SH-SY5Y (cell line): ENCODE measurements around the gene LRTM2.

Experiments
- GATA2 ChIP-seq: IDR thresholded peaks from 2 replicates; pipeline ENCODE4 v1.6.1; 2011; ENCODE audit warnings: mild to moderate bottlenecking, low read depth, low read length
- GATA3 ChIP-seq: IDR thresholded peaks from 2 replicates; pipeline ENCODE4 v1.6.1; 2011; ENCODE audit warnings: low read depth, mild to moderate bottlenecking, low read length, moderate library complexity

LRTM2 gene

DNA sequence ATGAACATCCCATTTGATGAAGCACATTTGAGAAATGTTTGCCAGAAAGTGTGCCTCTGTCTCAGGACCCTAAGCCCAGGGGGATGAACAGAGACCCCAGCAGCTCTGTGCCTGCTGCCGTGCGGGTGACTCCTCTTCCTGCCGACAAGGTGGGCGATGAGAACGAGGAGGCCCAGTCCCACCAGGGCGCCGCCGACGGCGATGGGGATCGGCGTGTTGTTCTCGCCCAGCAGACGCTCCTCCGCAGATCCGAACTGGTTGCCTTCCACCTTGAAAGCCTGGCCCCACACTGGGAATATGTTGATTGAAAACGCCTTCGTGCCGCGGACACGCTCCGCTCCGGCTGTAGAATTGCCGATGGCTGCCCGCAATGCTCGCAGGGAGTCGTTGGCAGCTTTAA, 44.1 kb downstream of the LRTM2 start:
- TF ChIP-seq GATA3, result no peak
- TF ChIP-seq GATA2, result no peak

DNA sequence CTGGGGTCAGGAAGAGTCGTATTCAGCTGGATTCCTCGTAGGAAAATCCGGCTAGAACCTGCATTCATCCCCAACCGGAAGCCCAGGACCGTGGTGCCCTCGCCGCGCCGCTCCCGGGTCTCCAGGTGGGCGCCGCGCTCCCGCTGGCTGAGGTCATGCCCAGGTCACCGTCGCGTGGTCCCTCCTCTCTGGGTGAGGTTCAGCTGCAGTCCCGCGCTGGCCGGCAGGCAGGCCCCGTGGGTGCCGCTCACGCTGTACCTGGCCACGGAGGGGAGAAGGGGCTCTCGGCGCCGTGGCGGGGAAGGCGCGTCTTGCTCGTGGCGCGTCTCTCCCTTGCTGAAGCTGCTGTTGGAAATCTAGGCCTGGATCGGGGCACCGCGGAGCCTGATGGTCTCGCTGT, 44.5 kb downstream of the LRTM2 start:
- TF ChIP-seq GATA3 (no peak), GATA2 (no peak)

DNA sequence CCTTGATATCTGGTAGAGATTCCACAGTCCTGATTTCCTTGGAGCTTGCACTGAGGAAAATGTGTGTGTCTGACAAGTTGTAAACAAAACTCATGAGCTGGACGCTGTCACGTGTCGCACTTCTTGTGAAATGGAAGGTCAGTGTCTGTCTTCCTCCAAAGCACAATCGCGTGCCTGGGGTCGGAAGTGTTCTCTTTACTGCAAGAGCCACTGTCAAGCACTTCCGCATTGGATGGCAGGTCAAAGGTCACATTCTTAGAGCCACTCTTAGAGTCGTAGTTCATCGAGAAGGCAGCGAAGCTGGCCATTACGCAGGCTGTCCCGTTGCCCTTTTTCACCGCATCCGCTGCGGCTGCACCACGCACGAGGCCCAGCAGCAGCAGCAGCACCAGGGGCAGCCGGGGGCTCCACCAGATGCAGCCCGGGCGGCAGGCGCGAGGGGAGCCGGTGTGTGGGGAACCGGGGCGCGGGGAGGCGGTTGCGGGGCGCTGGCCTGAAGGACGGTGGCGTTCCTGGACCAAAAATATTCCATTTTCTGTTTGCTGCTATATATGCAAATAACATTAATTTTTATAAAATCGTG, 45.0 kb downstream of the LRTM2 start:
- TF ChIP-seq GATA3 (no peak), GATA2 (no peak)

DNA sequence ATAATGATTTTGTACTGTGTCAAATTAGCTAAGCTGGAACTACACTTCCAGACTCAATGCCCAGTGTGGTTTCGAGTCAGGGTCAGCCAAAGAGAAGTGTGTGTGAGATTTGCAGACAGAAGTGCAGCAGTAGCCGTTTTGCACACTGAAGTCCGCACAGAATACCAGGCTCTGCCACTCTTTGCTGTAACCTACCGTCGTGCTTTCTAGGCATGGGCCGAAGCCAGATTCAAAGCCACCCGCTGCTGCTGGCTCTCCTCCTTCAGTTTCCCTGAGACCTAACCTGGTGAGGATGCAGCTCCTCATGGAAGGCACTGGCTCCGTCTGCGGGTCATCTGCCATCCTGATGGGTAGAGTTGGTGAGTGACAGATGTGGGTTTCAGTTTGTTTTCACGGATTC, 48.8 kb downstream of the LRTM2 start:
- TF ChIP-seq GATA2 (no peak), GATA3 (no peak)

DNA sequence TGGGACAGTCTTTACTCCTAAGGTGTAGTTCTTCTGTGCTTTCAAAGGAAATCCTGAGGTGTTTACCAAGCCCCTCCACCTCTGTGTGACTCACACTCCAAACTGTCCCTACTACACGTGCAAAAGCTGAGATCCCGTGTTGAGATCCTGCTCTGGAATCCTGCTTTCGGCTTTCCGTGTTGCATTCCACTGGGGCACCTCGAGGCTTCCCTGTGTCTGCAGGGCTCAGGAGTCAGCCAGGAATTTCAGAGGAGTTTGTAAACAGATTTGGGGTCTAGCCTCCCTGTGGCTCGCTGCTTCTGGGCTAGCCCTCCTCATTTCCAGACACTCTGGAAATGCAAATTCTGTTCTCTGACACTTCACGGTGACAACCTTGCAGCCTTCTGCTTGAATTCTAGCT, 49.7 kb downstream of the LRTM2 start:
- TF ChIP-seq GATA2 (no peak), GATA3 (no peak)

DNA sequence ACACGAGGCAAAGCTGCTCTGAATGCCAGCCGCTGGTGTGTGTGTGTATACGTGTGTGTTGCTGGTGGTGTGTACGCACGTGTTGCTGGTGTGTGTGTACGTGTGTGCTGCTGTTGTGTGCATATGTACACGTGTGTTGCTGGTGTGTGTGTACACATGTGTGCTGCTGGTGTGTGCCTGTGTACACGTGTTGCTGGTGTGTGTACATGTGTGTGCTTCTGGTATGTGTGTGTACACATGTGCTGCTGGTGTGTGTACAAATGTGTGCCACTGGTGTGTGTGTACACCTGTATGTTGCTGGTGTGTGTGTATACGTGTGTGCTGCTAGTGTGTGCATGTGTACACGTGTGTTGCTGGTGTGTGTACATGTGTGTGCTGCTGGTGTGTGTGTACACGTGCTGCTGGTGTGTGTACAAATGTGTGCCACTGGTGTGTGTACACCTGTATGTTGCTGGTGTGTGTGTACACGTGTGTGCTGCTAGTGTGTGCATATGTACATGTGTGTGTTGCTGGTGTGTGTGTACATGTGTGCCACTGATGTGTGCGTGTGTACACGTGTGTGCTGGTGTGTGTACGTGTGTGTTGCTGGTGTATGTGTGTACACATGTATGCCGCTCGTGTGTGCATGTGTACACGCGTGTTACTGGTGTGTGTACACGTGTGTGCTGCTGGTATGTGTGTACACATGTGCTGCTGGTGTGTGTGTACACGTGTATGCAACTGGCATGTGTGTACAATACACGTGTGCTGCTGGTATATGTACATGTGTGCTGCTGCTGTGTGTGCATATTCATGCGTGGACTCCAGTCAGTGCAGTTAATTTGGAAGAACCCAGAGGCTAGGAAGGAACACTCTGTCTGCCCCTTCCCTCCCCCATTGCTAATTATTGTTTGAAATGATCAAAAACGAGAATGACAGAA, 50.9 kb downstream of the LRTM2 start:
- TF ChIP-seq GATA3 (no peak), GATA2 (no peak)

DNA sequence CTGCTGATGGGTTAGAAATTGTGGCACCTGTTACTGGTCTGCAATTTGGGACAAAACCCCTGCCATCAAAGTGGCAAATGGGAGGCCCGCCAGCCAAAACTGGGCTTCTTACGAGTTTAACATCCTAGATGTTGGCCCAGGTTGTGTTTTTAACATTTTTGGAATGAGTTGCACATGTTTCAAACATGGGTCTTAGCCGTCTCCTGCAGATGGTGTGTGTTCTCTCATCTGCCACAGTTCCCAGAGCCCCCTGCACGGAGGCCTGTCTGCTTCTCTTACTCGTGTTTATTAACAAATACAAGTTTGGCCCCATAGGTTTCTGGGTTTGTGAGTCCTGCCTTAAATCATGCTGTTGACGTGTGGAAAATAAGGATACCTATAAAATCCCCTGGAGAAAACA, 51.6 kb downstream of the LRTM2 start:
- TF ChIP-seq GATA2 (no peak), GATA3 (no peak)

DNA sequence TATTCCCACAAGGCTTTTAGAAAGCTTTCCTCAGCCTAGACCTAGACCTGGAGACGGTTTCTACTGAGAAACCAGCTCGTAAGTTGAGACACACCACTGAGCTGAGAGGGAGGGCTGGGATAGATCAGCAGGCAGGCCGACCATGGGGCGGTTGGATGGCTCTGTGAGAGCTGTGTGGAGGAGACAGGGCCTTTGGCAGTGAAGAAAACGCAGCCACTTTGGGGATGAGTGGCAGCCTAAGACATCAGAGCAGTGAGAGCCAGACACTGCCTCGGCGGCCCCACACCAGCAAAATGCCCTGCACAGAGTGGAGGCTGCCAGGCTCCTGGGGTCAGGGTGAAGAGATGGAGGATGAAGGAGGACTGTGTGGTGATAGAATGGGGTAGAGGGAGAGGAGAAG, 52.1 kb downstream of the LRTM2 start:
- TF ChIP-seq GATA3 (no peak), GATA2 (no peak)

DNA sequence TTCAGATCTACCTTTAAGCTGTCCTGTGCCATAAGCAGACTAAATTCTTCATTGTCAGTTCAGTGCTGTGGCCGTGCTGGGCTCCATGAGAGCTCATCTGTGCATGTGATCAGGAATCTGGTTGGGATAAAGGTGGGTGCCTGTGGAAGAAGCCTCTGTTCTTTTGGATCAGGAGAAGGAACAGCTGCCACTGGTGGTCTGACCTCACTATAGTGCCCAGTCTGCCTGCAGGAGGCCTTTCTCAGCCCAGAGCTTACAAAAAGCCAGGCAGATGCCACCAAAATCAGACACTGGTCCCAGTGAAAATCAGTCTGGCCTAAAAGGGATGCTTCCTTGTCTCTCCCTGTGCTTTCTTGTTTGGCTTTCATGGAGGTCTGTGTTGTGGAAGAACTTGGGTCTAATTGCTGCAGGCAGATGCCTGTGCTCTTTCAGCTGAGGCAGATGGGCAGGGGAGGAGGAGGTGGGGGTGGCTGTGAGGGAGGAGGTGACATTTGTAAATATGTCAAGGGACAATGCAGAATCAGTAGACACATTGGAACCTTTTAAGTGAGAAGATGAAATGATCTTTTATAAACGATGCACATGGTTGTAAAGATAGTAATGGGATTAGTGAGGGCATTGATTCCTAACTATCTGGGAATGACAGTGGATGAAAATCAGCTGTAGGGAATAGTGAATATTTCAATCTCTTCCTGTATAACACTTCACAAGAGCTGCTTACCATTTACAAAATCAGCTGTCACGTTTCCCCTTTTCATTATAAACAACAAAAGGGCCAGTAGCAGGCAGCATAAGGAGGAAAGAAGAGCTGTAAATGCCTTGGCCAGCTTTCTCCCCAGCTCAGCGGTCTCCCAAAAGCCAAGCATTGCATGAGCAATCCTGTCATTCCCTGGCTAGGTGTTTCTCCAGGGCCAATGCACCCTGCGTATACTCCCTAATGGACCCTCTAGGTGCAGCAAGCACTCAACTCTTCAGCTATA, 53.5 kb downstream of the LRTM2 start:
- TF ChIP-seq GATA2, result no peak
- TF ChIP-seq GATA3, result no peak

DNA sequence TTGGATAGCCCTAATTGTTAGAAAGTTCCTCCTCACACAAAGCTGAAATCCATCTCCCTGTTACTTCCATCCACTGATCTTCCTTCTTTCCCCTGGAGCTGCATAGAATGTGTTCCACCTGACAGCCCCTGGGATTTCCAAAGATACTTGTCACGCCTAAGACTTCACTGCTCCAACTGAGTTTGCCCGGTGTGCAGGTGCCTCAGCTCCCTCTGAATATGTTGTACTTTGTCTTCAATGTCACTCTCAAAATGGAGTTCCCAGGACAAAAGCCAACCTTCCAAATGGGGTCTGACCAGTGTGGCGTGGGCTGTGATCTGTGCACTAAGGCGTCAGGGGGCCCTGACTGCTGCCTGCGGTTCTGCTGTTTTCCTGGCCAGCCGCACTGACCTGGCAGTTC, 55.2 kb downstream of the LRTM2 start:
- TF ChIP-seq GATA2, result no peak
- TF ChIP-seq GATA3, result no peak

DNA sequence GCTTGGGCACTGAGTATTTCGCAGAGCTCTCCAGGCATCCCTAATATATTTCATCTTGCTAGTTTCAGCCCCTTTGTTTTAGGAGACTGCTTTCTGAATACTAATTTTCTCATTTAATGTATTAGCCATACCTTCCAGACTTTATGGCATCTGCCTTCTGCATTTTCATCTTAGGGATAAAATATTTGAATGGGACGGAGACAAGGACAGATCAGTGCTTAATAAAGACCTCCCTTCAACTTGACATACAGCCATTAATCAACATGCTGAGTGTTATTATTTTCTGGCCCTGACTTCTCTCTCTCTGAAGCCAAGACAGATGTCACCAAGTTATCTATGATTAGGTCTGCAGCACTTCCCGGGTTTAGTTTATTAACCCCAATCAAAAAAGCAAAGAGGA, 55.7 kb downstream of the LRTM2 start:
- no peak for TF ChIP-seq GATA2

DNA sequence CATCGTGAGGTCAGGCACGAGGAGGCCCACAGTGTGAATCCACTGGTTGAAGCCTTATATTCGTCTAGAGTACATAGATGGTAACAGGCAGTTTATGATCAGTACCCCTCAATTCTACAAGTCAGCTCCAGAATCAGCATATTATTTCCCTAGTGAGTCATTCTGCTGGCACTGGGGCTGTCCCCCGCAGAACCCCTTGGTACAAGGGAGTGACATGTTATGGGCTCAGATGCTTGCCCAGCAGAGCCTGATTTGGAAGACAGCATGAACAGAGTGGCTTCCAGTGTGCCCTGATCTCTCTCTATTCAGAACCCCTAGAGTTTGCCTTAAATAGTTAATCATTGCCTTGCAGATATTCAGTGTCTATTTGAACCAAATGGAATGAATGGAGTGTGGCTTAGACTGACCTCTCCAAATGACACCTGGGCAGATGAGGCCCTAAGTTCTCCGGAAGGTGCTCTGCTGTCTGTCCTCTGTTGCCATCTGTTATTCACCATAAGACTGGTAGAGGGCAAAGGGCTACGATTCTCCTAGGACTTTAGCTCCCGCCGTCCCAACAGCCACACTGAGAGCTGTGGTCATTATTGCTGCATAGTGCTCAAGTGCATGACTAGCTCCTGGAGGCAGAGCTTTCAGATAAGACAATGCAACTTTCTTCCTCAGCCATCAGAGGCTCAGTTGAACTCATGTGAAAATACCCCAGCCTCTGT, 57.0 kb downstream of the LRTM2 start:
- TF ChIP-seq GATA2, result no peak
- no peak for TF ChIP-seq GATA3

DNA sequence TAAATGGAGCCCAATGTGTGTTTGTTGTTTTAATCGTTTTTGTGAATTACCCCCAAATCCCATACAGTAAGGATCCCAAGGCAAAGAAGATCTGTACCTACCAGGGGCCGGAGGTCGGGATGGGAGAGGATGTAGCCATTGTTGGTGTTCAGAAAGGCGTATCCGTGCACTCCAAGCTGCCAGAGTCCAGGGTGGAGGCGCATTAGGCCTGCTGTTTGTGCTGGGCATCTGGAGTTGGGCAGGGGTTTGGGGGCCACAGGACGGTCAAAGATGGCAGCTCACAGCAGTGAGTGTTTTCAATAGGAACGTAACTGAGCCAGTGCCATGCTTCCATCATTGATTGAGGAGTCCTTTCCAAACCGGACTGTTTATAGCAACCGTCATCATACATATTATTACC, 57.8 kb downstream of the LRTM2 start:
- TF ChIP-seq GATA3 (no peak), GATA2 (no peak)

DNA sequence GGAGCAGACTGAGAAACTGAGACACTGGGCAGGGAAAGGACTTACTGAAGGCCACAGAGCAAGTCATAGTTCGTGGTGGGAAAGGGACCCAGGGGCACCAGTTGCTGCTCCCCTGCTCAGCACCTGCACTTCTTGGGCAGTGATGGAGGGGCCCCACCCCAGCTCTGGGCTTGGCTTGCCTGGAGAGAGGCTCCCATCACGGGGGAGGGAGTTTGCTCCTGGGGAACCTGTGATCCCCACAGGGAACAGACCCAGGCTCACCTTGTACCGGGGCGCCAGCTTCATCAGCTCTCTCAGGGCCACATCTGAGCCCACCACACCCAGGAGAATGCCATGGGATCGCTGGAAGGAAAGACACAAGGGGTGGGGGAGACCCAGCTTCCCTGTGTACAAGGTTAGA, 58.3 kb downstream of the LRTM2 start:
- no peak for TF ChIP-seq GATA3

DNA sequence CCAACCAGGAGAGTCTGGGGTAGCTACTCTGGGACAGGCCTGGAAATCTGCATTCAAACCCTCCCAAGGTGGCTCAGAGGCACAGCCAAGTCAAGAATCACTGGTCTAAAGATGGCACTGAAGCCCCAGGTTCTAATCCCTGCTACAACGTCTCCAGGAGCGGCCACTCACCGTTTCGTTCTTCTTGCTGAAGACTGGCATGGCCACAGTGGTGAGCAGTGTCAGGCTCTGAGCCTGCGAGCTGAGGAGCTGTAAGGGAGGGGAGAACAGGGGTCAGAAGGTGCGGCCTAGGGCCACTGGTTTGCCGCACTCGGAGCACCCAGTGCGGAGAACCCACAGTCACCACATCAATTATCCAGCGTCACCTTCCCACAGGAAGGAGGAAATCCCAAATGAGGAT, 59.3 kb downstream of the LRTM2 start:
- TF ChIP-seq GATA2, result no peak
- no peak for TF ChIP-seq GATA3
